Tibial artery (tissue), 4 donors: ENCODE results near the gene PRKCQ.

ENCODE experiments used
- DNase-seq, 2 donors: peaks; one replicate each; pipeline ENCODE4 v3.0.0-alpha.2; 2019
- H3K27ac ChIP-seq, 2 donors: fragments of 200-600 bp; sonication (generic) in 1 of 2; 1 replicate in 1 of 2; 2 replicates in 1 of 2; pipeline ENCODE4 v1.5.1; 2018 to 2019; ENCODE audit warnings: mild to moderate bottlenecking in 1 of 2
- H3K27me3 ChIP-seq, 2 donors: fragments of 200-600 bp; sonication (generic) in 1 of 2; one replicate each; pipeline versions ENCODE4 v1.5.1 to v1.6.0; 2016 to 2019
- H3K36me3 ChIP-seq, 3 donors: fragments of 200-600 bp; sonication (generic) in 2 of 3; one replicate each; pipeline ENCODE4 v1.5.1; 2016 to 2019; ENCODE audit warnings: mild to moderate bottlenecking in 2 of 3
- H3K4me1 ChIP-seq, 4 donors: fragments of 200-600 bp; sonication (generic) in 2 of 4; 1 replicate in 3 of 4; 2 replicates in 1 of 4; pipeline ENCODE4 v1.5.1; 2016 to 2019
- H3K4me3 ChIP-seq, 2 donors: fragments of 200-600 bp; sonication (generic) in 1 of 2; 1 replicate in 1 of 2; 2 replicates in 1 of 2; pipeline ENCODE4 v1.5.1; 2018 to 2019; ENCODE audit warnings: mild to moderate bottlenecking in 2 of 2
- H3K9me3 ChIP-seq, 3 donors: fragments of 200-600 bp; sonication (generic) in 1 of 3; one replicate each; pipeline ENCODE4 v1.5.1; 2016 to 2019
- intact Hi-C: fragments of 100-400 bp; cut with DNase I; formaldehyde crosslinking; loops from one replicate; pipeline ENCODE4 v1.15.0; 2023; ENCODE audit warnings: low total_unique reads
- TF ChIP-seq, protein P1 (sequence below), 2 experiments: fragments of 200-600 bp in 1 of 2; fragments of 450-650 bp in 1 of 2; IDR thresholded peaks; one replicate each; pipeline ENCODE4 v1.5.1; 2017 to 2019; ENCODE audit warnings: antibody characterized with exemption in 2 of 2, mild to moderate bottlenecking in 1 of 2, moderate library complexity in 1 of 2

The PRKCQ gene

DNA sequence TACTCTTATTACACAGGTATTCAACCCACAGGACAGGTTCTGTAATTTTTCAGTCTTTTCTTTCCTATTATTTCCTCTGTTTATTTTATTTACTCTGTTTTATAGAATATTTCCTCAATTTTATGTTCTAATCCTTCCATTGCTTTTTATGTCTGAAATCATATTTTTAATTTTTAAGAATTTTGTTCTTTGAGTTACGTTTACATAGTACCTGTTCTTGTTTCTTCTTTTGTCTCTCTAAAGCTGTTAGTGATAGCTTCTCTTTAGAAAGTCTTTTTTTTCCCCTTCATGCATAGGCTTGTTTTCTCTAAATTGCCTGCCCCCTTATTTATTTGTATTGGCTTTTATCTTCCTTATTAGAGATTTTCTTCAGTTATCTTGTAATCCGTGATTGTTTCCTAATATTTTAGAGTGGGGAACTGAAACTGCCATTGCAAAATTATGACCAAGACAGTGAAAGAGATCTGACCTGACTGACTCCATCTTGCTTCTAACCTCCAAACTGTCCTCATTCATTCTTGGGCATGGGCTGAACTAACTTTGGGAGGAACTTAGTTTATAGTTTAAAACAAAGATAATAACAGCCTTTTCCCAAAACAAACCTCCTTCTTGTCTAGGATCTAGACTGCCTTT is 189.7 kb downstream of the PRKCQ start:
- DNase-seq = no peak
- intact Hi-C loops = no loop called here
- no peaks in the 10 kb centered on the region for H3K27me3 ChIP-seq
- H3K27ac ChIP-seq = no peak overlapping the region
- peaks cover 0 to 16% (median 0%) of the 10 kb centered on the region in 3 donors for H3K9me3 ChIP-seq
- no peaks in the 10 kb centered on the region for H3K4me1 ChIP-seq
- TF ChIP-seq, protein P1, sequence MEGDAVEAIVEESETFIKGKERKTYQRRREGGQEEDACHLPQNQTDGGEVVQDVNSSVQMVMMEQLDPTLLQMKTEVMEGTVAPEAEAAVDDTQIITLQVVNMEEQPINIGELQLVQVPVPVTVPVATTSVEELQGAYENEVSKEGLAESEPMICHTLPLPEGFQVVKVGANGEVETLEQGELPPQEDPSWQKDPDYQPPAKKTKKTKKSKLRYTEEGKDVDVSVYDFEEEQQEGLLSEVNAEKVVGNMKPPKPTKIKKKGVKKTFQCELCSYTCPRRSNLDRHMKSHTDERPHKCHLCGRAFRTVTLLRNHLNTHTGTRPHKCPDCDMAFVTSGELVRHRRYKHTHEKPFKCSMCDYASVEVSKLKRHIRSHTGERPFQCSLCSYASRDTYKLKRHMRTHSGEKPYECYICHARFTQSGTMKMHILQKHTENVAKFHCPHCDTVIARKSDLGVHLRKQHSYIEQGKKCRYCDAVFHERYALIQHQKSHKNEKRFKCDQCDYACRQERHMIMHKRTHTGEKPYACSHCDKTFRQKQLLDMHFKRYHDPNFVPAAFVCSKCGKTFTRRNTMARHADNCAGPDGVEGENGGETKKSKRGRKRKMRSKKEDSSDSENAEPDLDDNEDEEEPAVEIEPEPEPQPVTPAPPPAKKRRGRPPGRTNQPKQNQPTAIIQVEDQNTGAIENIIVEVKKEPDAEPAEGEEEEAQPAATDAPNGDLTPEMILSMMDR (IDR thresholded peaks at IDR 0.05) = no peak
- no peaks in the 10 kb centered on the region for H3K36me3 ChIP-seq
- no peak overlapping the region for H3K4me3 ChIP-seq

DNA sequence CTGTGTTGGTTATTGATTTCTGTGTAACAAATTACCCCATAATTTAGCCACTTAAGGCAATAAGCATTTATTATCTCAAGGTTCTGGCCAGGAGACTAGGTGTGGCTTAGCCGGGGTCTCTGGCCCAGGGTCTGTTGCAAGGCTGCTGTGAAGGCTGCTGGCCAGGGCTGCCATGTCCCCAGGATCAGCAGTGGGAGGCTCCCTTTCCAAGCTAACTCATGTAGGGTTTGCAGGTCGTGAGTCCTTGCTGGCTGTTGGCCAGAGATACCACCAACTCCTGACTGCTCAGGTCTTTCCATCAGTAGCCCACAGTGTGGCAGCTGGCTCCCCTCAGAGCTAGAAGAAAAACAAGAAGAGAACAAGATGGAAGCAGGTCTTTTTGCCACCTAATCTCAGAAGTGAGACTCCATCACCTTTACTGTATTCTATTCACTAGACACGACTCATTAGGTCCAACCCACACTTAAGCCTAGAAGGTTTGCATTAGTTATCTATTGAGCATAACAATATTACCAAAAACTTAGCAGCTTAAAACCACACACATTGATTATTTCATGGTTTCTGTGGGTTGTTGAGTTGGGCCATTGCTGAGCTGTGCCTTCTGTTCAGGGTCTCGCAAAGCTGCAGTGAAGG is 191.7 kb downstream of the PRKCQ start:
- no peak for DNase-seq
- TF ChIP-seq, protein P1 (IDR thresholded peaks at IDR 0.05) = no peak
- Histone ChIP-seq H3K27me3 (no peaks in the 10 kb centered on the region), H3K36me3 (no peaks in the 10 kb centered on the region), H3K9me3 (peaks cover 0 to 16% (median 0%) of the 10 kb centered on the region in 3 donors), H3K4me3 (no peak overlapping the region), H3K27ac (no peak overlapping the region), H3K4me1 (peaks cover 0 to 6% (median 4%) of the 10 kb centered on the region in 4 donors)
- intact Hi-C loops = no loop called here

DNA sequence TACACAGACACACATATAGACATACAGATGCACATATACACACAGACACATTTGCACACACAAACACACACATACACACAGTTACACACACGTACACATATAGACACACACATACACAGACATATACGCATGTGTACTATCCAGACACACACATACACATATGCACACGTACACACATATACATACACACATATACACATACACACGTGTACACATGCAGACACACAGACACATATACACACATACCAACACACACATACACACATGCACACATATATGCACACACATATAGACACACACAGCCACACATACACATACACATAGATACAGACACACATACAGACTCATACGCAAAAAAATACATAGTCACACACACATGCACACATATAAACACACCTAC is 193.1 kb downstream of the PRKCQ start:
- TF ChIP-seq, protein P1 (IDR thresholded peaks at IDR 0.05) = no peak
- Histone ChIP-seq H3K4me3 (no peak overlapping the region), H3K36me3 (no peaks in the 10 kb centered on the region), H3K27me3 (no peaks in the 10 kb centered on the region), H3K4me1 (peaks cover 0 to 20% (median 16%) of the 10 kb centered on the region in 4 donors), H3K9me3 (peaks cover 0 to 16% (median 0%) of the 10 kb centered on the region in 3 donors), H3K27ac (no peak overlapping the region)
- intact Hi-C loops = no loop called here
- no peak for DNase-seq

DNA sequence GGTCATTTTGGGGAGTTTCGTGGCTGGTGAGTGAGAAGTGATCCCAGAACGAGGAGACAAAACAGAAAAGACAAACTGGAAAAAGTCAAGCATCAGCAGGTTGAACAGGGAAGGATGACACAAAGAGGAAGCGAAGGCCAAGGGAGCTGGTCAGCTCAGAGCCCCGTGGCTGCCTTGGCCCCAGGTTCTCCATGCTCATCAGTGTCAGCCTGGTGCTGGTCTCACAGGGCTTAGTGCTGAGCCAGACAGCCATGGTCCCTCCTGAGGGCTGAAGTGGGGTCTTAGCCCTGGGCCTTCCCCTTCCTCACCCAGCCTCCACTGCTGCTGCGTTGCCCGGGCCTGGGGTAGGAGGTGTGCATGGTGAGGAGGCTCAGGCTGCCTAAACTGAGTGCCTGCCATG is 193.7 kb downstream of the PRKCQ start:
- Histone ChIP-seq H3K9me3 (peaks cover 0 to 16% (median 0%) of the 10 kb centered on the region in 3 donors), H3K27me3 (no peaks in the 10 kb centered on the region), H3K4me1 (peaks cover 0 to 26% (median 16%) of the 10 kb centered on the region in 4 donors), H3K36me3 (no peaks in the 10 kb centered on the region), H3K4me3 (no peak overlapping the region), H3K27ac (no peak overlapping the region)
- TF ChIP-seq, protein P1 (IDR thresholded peaks at IDR 0.05) = no peak
- no peak for DNase-seq
- intact Hi-C loops = no loop called here

DNA sequence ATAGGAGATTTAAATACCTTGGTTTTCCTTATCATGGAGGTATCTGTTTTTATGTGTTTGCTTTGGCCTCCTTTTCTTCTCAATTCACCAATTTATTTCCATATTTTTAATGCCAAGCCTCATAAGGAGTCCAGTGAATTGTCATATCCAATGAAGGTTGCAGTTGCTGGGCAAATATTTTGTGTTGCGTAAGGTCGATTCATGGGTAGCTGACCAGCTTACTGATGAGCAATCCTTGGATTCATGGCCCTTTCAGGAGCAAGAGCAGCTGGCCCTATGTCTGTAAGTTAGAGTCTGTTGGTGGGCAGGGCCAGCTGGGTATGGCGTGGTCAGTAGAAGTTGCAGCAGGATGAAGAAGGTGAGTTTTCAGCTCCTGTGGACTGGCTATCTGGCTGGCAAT is 194.4 kb downstream of the PRKCQ start:
- Histone ChIP-seq H3K27ac (no peak overlapping the region), H3K9me3 (peaks cover 0 to 16% (median 0%) of the 10 kb centered on the region in 3 donors), H3K4me1 (peaks cover 0 to 29% (median 16%) of the 10 kb centered on the region in 4 donors), H3K4me3 (no peak overlapping the region), H3K27me3 (no peaks in the 10 kb centered on the region), H3K36me3 (no peaks in the 10 kb centered on the region)
- intact Hi-C loops = no loop called here
- TF ChIP-seq, protein P1 (IDR thresholded peaks at IDR 0.05) = no peak
- no peak for DNase-seq
